NK-92 treated with Interleukin-12 subunit alpha and Interleukin-12 subunit beta, amount 100 ng/mL, for 24 hours (cell line): Measurements from ENCODE around the gene ERO1B.

Experiments
- DNase-seq: peaks from one replicate; lab custom pipeline; 2025; lab: John Stamatoyannopoulos, UW

ERO1B gene

GRCh38 chr1:236297161-236297560, 15.4 kb upstream of the ERO1B start:
- DNase-seq: no peak

GRCh38 chr1:236292425-236292824, 10.7 kb upstream of the ERO1B start:
- no peak for DNase-seq

- no peak for DNase-seq
Measured at GRCh38 chr1:236289492-236290131, 7.9 kb upstream of the ERO1B start.

- DNase-seq: no peak
Measured at GRCh38 chr1:236288620-236288976, 6.8 kb upstream of the ERO1B start.

DNA sequence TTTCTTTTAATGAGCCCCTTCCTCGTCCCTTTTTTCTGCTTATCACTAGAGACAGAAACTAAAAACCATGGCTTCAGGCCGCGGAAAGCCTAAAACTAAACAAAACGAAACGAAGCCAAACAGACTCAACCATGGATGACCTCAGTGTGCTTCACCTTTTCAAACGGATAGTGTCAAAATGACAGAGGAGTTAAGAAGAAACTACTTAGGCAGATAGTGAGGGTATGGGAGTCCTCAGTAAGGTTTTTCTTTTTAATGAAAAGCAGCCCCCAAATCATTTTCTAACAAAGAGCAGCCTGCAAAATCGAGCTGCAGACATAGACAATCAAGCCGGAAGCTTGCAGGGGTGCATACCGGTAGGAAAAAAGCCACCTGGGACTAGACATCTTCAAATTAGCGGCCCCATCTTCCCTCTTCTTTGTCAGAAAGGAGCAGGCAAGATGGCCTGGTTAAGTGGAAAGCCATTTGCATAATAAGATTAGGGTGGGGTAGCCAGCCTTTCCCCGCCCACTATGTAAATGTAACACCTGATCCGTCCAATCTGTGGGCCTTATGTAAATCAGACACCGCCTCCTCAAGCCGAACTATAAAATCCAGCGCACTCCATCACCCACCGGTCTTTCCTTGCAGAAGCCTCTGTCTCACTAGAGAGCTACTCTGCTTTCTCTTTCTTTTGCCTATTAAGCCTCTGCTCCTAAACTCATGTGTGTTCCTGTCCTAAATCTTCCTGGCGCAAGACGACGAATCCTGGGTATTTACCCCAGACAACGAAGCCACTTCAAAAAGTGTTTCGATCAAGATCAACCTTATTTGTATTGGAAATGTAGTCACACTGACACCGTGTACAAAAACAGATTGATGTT, 6.2 kb upstream of the ERO1B start:
- no peak for DNase-seq

DNA sequence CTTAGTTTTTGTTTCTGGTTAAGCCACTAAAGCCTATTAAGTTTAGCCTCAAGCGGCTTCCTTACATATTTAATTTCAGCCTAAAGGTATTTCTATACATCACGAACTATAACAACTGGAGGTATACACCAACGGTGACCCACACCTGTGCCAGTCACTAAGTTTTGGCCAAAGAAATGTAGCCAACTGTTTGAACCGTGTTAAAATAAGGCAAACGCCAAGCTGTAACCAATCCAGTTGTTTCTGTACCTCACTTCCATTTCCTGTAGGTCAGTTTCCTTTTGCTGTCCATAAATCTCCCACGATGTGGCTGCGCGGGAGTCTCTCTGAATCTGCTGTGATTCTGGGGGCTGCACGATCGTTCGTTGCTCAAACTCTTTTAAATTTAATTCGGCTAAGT, 5.6 kb upstream of the ERO1B start:
- no peak for DNase-seq

DNA sequence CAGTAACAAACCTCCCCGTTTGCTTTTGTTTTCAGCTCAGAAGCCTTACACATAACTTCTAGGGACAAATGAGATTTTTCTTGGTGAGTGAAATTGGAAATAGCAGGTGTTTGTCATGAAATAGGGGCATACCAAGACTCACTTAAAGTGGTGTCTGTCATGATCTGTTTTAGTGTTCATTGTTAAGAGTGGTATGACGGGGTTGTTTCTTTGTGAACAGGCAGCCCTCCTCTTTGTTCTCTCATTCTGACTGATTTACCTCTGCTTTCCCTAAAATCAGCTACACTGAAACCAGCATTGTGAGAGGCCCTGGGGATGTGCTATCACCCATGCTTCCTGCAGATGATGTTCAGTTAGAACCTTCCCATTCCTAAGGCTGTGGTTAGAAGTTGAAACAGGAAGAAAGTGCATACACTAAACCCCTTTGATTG, 2.5 kb upstream of the ERO1B start:
- no peak for DNase-seq

- DNase-seq: no peak
Measured at GRCh38 chr1:236282719-236283118, 961 bp upstream of the ERO1B start.

DNA sequence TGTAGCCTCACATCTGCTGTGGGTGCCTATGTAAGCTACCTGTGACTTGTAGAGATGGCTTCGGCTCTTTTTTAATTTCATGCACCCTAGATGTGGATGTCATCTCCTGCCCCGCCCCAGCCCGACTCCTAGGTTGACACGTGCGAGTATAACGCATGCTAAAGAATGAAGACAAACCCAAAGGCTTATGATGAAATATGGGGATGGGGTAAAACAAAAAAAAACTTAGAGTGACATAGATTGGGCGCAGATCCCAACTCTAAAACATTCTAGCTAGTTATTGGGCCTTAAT, 613 bp upstream of the ERO1B start:
- no peak for DNase-seq

GRCh38 chr1:236281198-236281653, 532 bp downstream of the ERO1B start:
- DNase-seq: no peak

DNA sequence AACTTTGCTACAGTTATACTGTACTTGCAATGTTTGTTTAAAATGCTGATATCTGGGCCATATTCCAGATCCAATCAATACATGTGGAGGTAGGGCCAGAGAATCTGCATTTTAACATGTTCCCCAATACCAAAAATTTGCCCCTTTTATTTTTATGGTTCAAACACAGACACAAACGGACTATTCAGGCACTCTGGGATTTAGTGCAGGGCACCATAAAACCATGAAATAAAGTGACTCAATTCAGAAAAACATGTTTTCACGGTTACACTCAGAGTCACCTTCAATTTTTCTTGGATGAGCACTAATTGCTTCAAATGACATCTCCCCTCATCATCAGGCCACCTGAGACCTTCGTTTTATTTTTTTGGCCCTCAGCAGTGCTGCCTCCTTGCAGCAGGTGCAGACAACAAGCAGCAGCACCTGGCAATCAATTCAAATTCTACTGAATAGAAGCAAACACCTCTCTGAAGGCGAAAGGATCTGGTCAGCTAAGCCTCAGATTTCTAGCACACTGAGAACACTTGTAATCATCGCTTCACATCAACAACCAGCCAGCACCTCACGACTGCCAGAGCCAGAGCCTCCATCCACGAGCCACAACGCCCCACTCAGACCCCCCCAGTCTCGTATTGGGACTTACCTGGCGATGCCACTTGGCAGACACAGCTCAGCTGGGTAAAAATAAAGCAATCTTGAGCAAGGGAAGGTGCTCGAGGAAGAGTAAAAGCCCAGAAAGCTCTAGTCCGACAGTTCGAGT, 1.1 kb downstream of the ERO1B start:
- DNase-seq: peak; percentile 3

DNA sequence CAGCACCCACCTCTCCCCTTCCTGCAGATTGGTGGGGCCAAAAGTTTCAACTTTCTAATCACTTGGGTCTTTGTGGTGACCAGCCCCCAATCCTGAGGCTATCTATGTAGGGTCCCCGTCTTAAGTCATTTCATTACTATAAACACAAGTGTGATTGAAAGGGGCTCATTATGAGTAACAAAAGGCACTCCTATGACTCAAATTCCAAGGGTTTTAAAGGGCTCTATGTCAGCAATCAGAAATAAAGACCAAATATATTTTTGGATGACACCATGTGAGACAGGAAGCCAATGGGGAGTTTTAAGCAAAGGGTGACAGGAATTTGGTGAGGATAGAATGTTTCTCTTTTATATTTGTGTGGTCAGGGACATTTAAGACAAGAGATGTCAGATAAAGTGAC, 6.2 kb downstream of the ERO1B start:
- no peak for DNase-seq

GRCh38 chr1:236275061-236275460, 6.7 kb downstream of the ERO1B start:
- no peak for DNase-seq

DNA sequence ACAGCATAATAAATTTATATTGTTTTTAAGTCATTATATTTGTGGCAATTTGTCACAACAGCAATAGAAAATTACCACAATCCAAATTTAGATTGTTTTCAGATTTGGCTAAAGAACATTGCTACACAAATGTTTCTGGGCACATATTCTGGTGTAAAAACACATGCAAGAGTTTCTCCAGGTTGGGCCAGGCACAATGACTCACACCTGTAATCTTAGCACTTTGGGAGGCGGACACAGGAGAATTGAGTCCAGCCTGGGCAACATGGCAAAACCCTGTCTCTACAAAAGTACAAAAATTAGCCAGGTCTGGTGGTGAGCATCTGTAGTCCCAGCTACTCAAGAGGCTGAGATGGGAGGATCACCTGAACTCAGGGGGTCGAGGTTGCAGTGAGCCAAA, 8.4 kb downstream of the ERO1B start:
- DNase-seq: no peak

DNA sequence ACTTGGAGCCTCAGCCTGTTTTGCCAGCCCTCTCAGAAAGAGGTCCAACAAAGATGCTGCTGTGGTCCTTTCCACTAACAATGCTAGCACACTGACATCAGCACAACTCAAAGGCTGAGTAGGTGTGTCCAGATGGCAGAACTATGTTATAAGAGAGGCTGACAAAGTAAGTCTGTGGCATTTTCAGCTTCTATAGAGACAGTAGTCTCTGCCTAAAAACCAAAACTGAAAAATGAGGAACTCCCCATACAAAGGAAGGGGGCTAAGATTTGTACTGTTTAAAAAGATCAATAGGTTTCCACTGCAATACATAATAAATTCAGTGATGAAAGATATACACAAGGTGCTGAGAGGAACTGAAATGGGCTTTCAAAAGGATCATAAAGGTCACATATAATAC, 12.3 kb downstream of the ERO1B start:
- DNase-seq: no peak

- no peak for DNase-seq
Measured at GRCh38 chr1:236261898-236262297, 19.9 kb downstream of the ERO1B start.

- no peak for DNase-seq
Measured at GRCh38 chr1:236261033-236261432, 20.7 kb downstream of the ERO1B start.

DNA sequence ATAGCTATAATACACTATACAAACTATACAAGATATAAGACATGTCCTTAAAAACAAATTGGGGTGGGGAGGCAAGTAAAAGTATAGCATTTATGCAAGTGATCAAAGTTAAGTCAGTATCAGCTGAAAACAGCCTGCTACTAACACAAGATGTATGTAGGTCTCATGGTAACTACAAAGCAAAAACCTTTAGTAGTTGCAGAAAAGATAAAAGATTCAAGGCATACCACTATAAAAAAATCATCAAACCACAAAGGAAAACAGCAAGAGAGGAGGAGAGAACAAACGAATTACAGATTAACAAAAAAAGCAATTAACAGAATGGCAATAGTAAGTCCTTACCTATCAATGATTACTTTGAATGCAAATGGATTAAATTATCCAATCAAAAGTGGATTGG, 22.7 kb downstream of the ERO1B start:
- DNase-seq: no peak

DNA sequence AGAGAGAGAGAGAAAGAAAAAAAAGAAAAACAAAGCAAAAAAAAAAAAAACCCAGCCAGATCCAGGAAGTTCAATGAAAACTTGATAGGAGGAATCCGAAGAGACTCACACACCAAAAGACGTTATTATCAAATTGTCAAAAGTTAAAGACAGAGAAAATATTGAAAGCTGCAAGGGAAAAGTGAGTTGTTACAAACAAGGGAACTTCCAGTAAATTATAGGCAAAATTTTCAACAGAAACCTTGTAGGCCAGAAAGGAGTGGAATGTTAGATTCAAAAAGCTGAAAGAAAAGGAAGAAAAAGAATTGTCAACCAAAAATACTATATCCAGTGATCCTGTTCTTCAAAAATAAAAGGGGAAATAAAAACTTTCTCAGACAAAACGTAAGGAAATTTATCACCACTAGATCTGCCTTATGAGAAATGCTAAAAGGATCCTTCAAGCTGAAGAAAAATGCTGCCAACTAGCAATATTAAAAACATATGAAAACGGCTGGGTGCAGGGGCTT, 23.6 kb downstream of the ERO1B start:
- no peak for DNase-seq

DNA sequence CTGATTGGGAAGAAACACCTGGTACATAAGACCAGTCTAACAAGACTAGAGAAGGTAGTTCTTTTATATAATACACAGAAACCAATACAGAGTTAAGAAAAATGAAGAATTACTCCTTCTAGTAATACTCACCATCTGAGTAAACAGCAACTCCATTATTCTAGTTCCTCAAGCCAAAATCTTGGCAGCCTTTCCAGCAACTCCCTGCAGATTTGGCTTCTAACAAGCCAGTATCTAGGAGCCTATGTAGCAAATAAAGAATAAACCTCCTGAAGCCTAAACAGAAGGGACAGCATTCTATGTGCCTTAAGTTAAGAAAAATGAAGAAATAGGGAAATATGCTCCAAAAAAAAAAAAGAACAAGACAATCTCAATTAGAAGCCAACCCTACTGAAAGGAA, 24.5 kb downstream of the ERO1B start:
- DNase-seq: no peak

DNA sequence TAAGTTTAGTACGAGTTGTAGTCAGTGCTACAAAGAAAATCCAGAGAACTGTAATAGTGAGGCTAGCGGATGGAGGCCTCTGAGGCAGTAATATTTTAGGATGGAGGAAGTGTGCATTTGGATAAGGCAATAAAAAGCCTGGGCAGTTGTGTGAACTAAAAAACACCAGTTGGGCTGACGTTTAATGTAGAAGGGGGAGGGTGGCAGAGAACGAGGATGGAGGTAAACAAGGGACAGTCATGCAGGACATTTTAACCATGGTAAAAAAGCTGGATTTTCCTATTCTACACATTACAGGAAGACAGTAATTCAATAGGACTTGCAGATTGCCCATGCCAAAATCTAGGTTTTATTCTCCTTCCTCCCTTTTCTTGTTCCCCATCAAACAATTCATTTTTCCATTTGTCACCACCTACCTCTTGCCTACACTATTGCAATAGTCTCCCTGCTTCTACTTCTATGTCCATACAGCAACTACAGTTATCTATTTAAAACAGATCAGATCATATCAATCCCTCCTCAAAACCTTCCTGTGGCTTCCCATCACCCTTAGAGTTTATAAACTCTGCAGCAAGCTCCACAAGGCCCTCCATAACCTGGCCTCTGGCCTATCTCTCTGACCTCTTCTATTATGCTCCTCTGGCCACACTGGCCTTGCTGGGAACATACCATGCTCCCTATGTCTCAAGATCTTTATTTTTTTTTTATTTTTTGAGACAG, 27.7 kb downstream of the ERO1B start:
- no peak for DNase-seq

GRCh38 chr1:236253119-236253518, 28.6 kb downstream of the ERO1B start:
- DNase-seq: no peak
